Stimulated activated CD8-positive, alpha-beta memory T cell treated with anti-CD3 and anti-CD28 coated beads, Interleukin-4, amount 100 ng/mL, for 1 hour (primary cell): ENCODE measurements around the gene USP12.
"Not testable (repeated sequence)": the region's sequence is repeated elsewhere in the genome, so short reads cannot be mapped to it uniquely, and the experiment has no call there.

Source experiments
- DNase-seq, 2 donors: peaks; one replicate each; pipeline ENCODE4 v3.0.0-alpha.2; 2020; ENCODE audit warnings: low read depth in 2 of 2, low spot score in 1 of 2

USP12 gene

DNA sequence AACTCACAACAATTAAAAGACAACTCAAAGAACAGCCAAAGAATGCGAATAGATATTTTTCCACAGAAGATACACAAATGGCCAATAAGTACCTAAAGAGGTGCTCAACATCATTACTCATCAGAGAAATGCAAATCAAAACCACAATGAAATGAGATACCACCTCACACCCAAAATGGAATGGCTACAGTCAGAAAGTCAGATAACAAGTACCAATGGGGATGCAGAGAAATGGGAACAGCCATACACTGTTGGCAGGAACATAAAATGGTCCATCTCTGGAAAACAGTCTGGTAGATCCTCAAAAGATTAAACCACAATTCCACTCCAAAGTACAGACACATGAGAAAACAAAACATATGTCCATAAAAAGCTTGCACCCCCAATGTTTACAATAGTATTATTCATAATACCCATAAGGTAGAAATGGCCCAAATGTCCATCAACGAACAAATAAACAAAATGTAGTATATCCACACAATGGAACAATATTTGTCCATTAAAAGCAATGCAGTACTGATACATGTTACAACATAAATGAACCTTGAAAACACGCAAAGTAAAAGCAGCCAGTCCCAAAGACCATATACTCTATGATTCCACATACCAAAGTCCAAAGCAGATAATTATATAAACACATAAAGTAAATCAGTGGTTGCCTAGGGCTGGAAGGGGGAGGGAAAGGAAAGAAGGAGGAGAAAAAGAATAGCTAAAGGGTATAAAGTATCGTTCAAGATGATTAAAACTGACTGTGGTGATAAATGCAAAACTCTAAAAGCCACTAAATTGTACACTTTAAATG is 19.6 kb downstream of the USP12 start:
- no peak for DNase-seq

DNA sequence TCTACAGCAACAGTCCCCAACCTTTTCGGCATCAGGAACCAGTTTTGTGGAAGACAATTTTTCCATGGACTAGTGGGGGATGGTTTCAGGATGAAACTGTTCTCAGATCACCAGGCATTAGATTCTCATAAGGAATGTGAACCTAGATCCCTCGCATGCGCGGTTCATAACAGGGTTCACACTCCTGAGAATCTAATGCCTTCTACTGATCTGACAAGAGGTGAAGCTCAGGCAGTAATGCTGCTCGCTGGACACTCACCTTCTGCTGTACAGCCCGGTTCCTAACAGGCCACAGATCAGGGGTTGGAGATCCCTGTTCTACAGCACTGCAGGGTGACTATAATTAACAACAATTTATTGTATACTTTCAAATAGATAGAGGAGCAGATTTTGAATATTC is 21.9 kb downstream of the USP12 start:
- no peak for DNase-seq

DNA sequence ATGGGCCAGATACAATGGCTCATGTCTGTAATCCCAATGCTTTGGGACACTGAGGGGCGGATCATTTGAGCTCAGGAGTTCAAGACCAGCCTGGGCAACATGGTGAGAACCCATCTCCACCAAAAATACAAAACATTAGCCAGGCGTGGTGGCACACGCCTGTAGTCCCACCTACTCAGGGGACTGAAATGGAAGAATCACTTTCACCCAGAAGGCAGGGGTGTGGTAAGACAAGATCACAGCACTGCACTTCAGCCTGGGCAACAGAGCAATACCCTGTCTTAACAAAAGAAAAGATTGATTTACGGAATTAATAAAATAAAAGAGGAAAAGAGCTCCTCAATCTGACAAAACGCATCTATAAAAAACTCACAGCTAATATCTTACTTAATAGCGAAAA is 22.7 kb downstream of the USP12 start:
- DNase-seq = no peak

- no peak for DNase-seq
Measured at GRCh38 chr13:27147530-27148170, 24.0 kb downstream of the USP12 start.

DNA sequence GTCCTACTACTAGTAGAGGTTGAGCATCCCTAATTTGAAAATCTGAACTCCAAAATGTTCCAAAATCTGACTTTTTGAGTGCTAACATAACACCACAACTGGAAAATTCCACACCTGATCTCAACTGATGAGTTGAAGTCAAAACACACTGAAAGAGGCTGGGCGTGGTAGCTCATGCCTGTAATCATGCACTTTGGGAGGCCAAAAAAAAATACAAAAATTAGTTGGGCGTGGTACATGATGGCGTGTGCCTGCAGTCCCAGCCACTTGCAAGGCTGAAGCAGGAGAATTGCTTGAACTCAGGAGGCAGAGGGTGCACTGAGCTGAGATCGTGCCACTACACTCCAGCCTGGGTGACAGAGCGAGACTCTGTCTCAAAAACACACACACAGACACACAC is 29.9 kb downstream of the USP12 start:
- DNase-seq = no peak

DNA sequence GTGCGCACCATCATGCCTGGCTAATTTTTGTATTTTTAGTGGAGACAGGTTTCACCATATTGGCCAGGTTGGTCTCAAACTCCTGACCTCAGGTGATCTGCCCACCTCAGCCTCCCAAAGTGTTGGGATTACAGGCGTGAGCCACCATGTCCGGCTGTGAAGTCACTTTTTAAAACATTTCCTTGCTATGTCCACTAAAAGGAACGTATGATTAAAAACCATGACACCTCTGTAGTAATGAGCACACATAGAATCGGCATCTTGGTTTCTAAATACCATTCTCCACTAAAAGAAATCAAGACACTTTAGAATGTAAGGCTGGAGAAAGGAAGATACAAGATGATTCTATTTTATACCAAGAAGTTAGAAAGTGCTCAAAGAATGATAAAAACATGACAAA is 30.5 kb downstream of the USP12 start:
- DNase-seq = not testable (repeated sequence)

DNA sequence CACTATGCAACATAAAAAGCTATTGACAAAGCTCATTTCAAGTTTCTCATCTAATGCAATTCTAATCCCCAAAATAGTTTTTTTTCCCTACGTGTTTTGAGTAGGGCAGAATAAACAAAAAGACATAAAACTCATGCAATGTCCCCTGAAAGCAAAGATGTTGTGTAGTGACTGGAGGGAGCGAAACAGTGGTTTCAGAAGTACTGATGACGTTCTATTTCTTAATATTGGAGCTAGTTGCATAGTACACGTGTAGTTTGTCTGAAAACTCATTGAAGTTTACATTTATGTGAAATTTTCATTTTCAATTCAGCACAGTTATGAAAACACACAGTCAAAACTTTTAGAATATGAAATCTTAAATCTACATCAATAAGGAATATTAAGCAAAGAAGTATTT is 31.6 kb downstream of the USP12 start:
- DNase-seq = no peak

DNA sequence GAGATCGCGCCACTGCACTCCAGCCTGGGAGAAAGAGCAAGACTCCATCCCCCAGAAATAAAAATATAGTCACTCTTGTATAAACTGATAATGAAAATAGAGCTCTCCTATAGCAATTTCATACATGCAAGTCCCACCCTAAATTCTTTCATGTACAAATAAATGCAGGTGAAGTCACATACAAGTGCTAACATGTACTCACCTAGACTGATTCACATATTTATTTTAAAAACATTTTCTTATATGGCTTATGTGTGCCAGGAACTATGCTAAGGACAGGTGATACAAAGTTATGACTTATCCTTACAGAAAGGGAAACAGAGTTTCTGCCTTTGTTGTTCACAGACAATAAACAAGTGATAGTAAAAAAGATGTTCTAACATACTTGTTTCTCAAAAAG is 32.0 kb downstream of the USP12 start:
- DNase-seq = no peak

DNA sequence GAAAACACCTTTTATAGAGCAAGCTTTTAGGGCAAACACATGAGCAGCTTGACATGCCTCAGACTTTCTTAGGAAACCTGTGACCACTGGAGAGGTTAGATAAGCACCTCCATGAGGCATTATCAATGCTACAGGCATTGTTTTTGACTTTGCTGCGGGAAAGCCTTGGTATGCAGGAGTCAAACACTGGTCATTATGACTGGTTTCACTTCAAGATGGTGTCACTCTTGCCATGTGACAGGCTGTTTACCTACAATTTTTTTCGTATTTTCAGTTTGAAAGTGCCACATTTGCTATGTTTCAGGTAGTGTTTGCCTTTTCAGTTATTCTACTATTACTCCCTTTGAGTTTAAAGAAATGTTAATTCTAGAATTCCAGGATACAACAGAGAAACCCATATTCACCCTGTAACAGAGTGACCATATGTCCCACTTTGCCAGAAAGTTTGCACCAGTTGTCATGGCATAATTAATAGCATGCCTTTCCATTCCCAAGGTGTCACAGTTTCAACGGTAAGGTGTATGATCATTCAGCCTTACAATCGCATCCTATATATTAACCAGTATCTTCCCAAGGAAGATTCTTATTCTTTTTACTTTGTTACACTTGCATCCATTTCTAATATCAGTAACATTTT is 33.0 kb downstream of the USP12 start:
- no peak for DNase-seq

- DNase-seq = no peak
Measured at GRCh38 chr13:27137759-27138158, 33.9 kb downstream of the USP12 start.

GRCh38 chr13:27135023-27135422 is 36.6 kb downstream of the USP12 start:
- DNase-seq = no peak

GRCh38 chr13:27133889-27134288 is 37.7 kb downstream of the USP12 start:
- no peak for DNase-seq

GRCh38 chr13:27132538-27132937 is 39.1 kb downstream of the USP12 start:
- no peak for DNase-seq

- no peak for DNase-seq
Measured at GRCh38 chr13:27131906-27132305, 39.7 kb downstream of the USP12 start.

GRCh38 chr13:27130979-27131623 is 40.5 kb downstream of the USP12 start:
- DNase-seq = peak; percentile 34 to 40

DNA sequence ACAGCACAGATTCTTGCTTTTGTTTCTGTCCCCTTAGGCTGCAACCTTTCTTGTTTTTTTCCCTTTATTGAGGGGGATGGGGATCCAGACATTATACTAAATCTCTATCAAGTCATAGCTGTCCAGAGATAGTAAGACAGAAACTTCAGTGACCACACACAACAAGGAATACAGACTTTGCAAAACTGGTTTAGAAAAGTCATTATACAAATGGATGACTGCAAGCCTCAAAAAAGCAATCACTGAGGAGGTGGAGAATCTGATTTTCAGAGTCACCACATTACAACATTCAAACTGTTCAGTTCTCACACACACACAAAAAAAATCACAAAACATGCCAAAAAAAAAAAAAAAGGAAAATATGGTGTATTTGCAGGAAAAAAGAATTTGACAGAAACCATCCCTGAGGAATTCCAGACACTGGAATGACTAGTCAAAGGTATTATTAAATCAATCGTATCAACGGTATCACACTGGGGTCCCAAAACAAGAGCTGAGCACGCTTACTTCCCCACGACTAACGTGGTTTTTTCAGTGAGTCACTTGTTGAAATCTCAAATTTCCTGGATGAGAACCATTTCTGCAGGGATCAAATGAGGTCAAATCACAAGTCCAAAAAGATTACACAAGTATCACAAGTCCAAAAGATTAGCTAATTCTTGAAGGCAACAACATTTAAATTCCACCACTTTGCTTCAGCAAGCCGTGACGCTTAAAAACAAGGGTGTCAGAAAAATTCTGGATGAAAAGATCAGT is 41.2 kb downstream of the USP12 start:
- no peak for DNase-seq

DNA sequence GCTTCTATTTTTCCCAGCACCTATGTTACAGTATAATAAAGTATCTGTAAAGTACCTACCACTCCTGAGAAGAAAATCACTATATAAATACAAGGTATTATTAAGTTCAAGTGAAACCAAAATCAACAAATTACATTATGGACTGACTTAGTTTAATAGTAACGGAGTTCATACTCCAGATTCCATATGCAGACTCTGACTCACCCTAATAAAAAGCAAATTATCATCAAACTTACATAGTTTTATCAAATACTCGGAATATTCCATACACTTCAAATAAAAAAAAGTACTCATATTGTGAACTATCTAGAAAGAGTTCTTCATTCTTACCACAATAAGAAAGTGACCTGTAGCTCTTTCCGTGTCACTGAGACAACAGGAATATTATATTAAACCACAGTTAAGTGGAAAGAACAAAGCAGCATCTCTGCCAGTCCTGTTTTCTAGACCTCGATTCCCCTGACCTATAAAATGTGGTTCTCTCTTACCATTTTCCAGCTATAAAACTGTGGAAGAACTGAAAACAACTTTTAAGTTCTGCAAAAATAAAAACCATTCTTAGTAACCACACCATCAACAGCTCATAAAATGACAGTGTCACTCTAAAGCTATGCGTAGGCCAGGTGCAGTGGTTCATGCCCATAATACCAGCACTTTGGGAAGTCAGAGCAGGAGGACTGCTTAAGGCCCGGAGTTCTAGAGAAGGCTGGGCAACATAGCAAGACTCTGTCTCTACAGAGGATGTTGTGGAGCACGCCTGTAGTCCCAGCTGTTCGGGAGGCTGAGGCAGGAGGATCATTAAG is 42.6 kb downstream of the USP12 start:
- no peak for DNase-seq

GRCh38 chr13:27126859-27127258 is 44.8 kb downstream of the USP12 start:
- DNase-seq = no peak

DNA sequence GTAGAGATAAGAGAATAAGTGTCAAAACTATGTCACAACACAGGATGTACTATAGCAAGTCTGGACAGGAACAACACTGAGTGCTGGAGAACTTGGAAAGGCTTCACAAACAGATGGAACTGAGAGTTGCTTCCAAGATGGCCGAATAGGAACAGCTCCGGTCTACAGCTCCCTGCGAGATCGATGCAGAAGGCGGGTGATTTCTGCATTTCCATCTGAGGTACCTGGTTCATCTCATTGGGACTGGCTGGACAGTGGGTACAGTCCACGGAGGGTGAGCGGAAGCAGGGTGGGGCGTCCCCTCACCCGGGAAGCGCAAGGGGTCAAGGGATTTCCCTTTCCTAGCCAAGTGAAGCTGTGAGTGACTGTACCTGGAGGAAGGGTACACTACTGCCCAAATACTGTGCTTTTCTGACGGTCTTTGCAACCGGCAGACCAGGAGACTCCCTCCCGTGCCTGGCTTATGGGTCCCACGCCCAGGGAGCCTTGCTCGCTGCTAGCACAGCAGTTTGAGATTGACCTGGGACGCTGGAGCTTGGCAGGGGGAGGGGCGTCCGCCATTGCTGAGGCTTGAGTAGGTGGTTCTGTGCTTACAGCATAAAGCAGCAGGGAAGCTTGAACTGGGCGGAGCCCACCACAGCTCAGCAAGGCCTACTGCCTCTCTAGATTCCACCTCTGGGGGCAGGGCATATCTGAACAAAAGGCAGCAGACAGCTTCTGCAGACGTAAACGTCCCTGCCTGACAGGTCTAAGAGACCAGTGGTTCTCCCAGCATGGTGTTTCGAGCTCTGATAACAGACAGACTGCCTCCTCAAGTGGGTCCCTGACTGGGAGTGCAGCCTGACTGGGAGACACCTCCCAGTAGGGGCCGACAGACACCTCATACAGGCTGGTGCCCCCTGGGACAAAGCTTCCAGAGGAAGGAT is 46.0 kb downstream of the USP12 start:
- DNase-seq = no peak
